OCI-LY7 (cell line): ENCODE data around the gene SLC26A9.

Experiments
- CTCF ChIP-seq: fragments of 200-600 bp; sonication (generic); conservative IDR thresholded peaks from 2 replicates; pipeline ENCODE4 v1.5.1; 2014; ENCODE audit warnings: mild to moderate bottlenecking, antibody characterized with exemption, low read length, moderate library complexity, mixed read lengths
- EZH2phosphoT487 ChIP-seq: fragments of 200-600 bp; sonication (generic); IDR thresholded peaks from 2 replicates; pipeline ENCODE4 v1.6.1; 2018; ENCODE audit warnings: low read depth, borderline replicate concordance, mild to moderate bottlenecking, mixed run types, antibody characterized with exemption, low read length, moderate library complexity, mixed read lengths

DNA sequence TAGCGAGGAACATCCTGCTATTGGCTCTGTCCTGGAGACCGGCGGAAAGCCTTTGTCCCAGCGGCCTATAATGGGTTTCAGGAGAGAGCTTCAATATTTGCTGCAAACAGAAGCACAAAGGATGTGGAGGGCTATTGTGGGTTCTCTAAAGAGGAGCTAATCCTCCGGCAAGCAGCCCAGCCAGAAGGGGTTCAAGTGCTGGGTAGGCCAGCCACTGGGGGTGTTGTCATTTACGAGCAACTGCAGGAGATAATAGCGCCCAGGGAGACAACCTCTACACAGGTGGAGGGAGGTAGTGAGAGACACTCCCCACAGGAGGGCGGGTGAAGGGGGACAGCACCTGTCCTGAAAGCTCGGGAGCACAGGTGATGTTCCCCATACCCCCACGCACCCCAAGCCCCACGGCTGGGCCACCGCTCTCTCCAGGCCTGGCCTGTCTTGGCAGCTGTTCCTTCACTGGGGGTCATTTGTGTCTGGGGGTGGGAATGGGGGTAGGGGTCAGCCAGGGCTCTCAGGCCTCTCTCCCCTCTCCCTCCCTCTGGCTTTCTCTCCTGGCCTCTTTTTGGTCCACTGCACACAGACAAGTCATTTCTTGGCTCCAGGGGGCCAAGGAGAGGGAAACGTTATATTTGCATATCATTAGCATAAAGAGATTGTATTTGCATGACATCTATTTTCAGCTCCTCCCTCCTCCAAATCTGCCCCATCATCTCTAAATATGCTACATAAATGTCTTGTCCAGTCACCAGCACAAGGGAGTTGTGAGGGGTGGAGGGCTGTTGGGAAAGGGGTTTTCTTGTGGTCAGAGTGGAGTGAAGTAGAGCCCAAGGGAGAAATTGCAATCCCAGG lies 22.0 kb upstream of the SLC26A9 start:
- TF ChIP-seq CTCF (no peak), EZH2phosphoT487 (no peak)
